CD14-positive monocyte (primary cell): Measurements from ENCODE around the gene LRCH1. TPM values are rescaled to one million over a fixed set of nuclear protein-coding genes. Genes with fewer than 3 reads are reported as not detected.

ENCODE experiments used
- DNase-seq, 3 donors: peaks; one replicate each; pipeline ENCODE4 v3.0.0-alpha.2; 2011 to 2022
- H2AFZ ChIP-seq: 2 replicates; pipeline ENCODE4 v1.6.0; 2012; ENCODE audit warnings: mild to moderate bottlenecking, low read depth, low read length, inconsistent platforms; ENCODE audit not compliant: insufficient read depth, poor library complexity, severe bottlenecking
- H3K27ac ChIP-seq, 2 donors: 1 replicate in 1 of 2; 2 replicates in 1 of 2; pipeline ENCODE4 v1.5.1; 2012 to 2013; ENCODE audit warnings: low read length in 2 of 2, control low read depth in 1 of 2, inconsistent platforms in 1 of 2, low read depth in 1 of 2, mild to moderate bottlenecking in 1 of 2
- H3K27me3 ChIP-seq, 2 donors: one replicate each; pipeline versions ENCODE4 v1.6.0 to v1.6.1; 2011 to 2013; ENCODE audit warnings: low read length in 2 of 2; ENCODE audit not compliant: control insufficient read depth in 2 of 2, insufficient read depth in 2 of 2
- H3K36me3 ChIP-seq, 2 donors: replicated peaks in 1 of 2; 1 replicate in 1 of 2; 2 replicates in 1 of 2; pipeline versions ENCODE4 v1.5.1 to v1.6.1; 2012 to 2013; ENCODE audit warnings: low read length in 2 of 2, control low read depth in 1 of 2, inconsistent platforms in 1 of 2, mild to moderate bottlenecking in 1 of 2; ENCODE audit not compliant: insufficient read depth in 2 of 2, control insufficient read depth in 1 of 2
- H3K4me1 ChIP-seq, 2 donors: 1 replicate in 1 of 2; 2 replicates in 1 of 2; pipeline versions ENCODE4 v1.5.1 to v1.6.1; 2012 to 2013; ENCODE audit warnings: low read length in 2 of 2, control low read depth in 1 of 2, inconsistent platforms in 1 of 2, mild to moderate bottlenecking in 1 of 2, moderate library complexity in 1 of 2; ENCODE audit not compliant: insufficient read depth in 2 of 2, control insufficient read depth in 1 of 2
- H3K4me2 ChIP-seq: replicated peaks from 2 replicates; pipeline ENCODE3; 2012; ENCODE audit warnings: low read length, moderate library complexity, mild to moderate bottlenecking; ENCODE audit not compliant: poor library complexity, severe bottlenecking; ENCODE audit errors: extremely low read depth
- H3K4me3 ChIP-seq, 3 experiments: fragments of 200-600 bp in 1 of 3; sonication (generic) in 1 of 3; replicated peaks in 1 of 3; 1 replicate in 2 of 3; 2 replicates in 1 of 3; pipeline ENCODE4 v1.5.1; 2011 to 2013; ENCODE audit warnings: low read length in 3 of 3, mild to moderate bottlenecking in 3 of 3, control low read depth in 2 of 3, low read depth in 2 of 3, inconsistent platforms in 1 of 3, moderate library complexity in 1 of 3
- H3K79me2 ChIP-seq: 2 replicates; pipeline ENCODE4 v1.6.0; 2012; ENCODE audit warnings: mild to moderate bottlenecking, control low read depth, inconsistent platforms, low read length, moderate library complexity; ENCODE audit not compliant: insufficient read depth
- H3K9ac ChIP-seq: 2 replicates; pipeline ENCODE4 v1.6.0; 2017; ENCODE audit warnings: low read length, mild to moderate bottlenecking; ENCODE audit not compliant: insufficient read depth, poor library complexity, severe bottlenecking
- H3K9me3 ChIP-seq, 2 donors: replicated peaks in 1 of 2; 1 replicate in 1 of 2; 2 replicates in 1 of 2; pipeline versions ENCODE4 v1.5.1 to v1.6.1; 2012 to 2013; ENCODE audit warnings: low read length in 2 of 2, control low read depth in 1 of 2; ENCODE audit not compliant: control insufficient read depth in 1 of 2, insufficient read depth in 1 of 2
- H4K20me1 ChIP-seq: 2 replicates; pipeline ENCODE4 v1.6.0; 2012; ENCODE audit warnings: mild to moderate bottlenecking, low read length, control low read depth, moderate library complexity; ENCODE audit not compliant: insufficient read depth
- H3K27ac Mint-ChIP-seq, 7 donors: one replicate each; pipeline ENCODE4 v1.8.0; 2020; ENCODE audit warnings: mild to moderate bottlenecking in 7 of 7, mixed read lengths in 7 of 7, moderate library complexity in 6 of 7, inconsistent platforms in 2 of 7
- H3K27me3 Mint-ChIP-seq, 3 donors: one replicate each; pipeline ENCODE4 v1.8.0; 2021 to 2022; ENCODE audit warnings: low read depth in 3 of 3, mild to moderate bottlenecking in 3 of 3, mixed read lengths in 3 of 3, moderate library complexity in 3 of 3, inconsistent platforms in 1 of 3
- H3K36me3 Mint-ChIP-seq, 2 donors: one replicate each; pipeline ENCODE4 v1.8.0; 2020; ENCODE audit warnings: mixed read lengths in 2 of 2, inconsistent platforms in 1 of 2, mild to moderate bottlenecking in 1 of 2
- H3K4me1 Mint-ChIP-seq: one replicate; pipeline ENCODE4 v1.8.0; 2020; ENCODE audit warnings: mild to moderate bottlenecking, mixed read lengths
- H3K4me3 Mint-ChIP-seq, 2 donors: one replicate each; pipeline ENCODE4 v1.8.0; 2020; ENCODE audit warnings: mild to moderate bottlenecking in 2 of 2, mixed read lengths in 2 of 2, moderate library complexity in 1 of 2
- H3K9me3 Mint-ChIP-seq, 7 donors: one replicate each; pipeline ENCODE4 v1.8.0; 2020 to 2022; ENCODE audit warnings: mixed read lengths in 7 of 7, mild to moderate bottlenecking in 6 of 7, moderate library complexity in 6 of 7, inconsistent platforms in 2 of 7
- CTCF ChIP-seq: fragments of 200-600 bp; IDR thresholded peaks from one replicate; pipeline ENCODE4 v1.8.0; 2022; ENCODE audit warnings: antibody characterized with exemption, mild to moderate bottlenecking
- WGBS: methylation state at CpG from one replicate; pipeline ENCODE4 v1.1.5; 2013; ENCODE audit warnings: missing lambda C conversion rate; ENCODE audit not compliant: insufficient coverage; 5-methylcytosine and 5-hydroxymethylcytosine counted together
- intact Hi-C, 2 donors: fragments of 100-400 bp; cut with micrococcal nuclease; formaldehyde crosslinking; loops; one replicate each; pipeline versions ENCODE4 v1.15.0 to v1.15.1; 2023
- polyA plus RNA-seq, 3 donors: library from polyadenylated mRNA; depleted of rRNA in 1 of 3; unstranded in 2 of 3; stranded (reverse) in 1 of 3; fragments of 300-500 nt in 2 of 3; fragments of >200 nt in 1 of 3; fragmentation: Illumina TruSeq in 2 of 3; gene quantifications; 1 replicate in 2 of 3; 2 replicates in 1 of 3; pipeline ENCODE4 v1.2.3, GENCODE V29; 2012 to 2021

Gene LRCH1
- polyA plus RNA-seq, 3 donors, result 0.88 to 7.1 (median 2.1) TPM

- Histone ChIP-seq H3K9ac (peak overlapping the region; percentile 68), H4K20me1 (peaks cover 40% of the 10 kb centered on the region), H3K4me1 (peaks cover 18 to 30% of the 10 kb centered on the region in 2 donors), H3K4me2 (peak overlapping the region; percentile 88), H3K9me3 (no peaks in the 10 kb centered on the region), H2AFZ (peak overlapping the region; percentile 91), H3K36me3 (no peaks in the 10 kb centered on the region), H3K27me3 (no peaks in the 10 kb centered on the region), H3K27ac (peak overlapping the region in 1 of 2 donors; percentile 28), H3K4me3 (peak overlapping the region; percentile 55 to 93 (median 83)), H3K79me2 (peaks cover 42% of the 10 kb centered on the region)
- peak overlapping the region; percentile 93 to 95 for H3K4me3 Mint-ChIP-seq
- WGBS, result 28% methylated on average over 10 of the region's 12 CpGs
- H3K9me3 Mint-ChIP-seq, result peaks cover 0 to 2% (median 0%) of the 10 kb centered on the region in 7 donors
- H3K27me3 Mint-ChIP-seq, result peaks cover 10 to 13% (median 10%) of the 10 kb centered on the region in 3 donors
- H3K4me1 Mint-ChIP-seq, result peaks cover 33% of the 10 kb centered on the region
- peak overlapping the region in 3 of 7 donors; percentile 30 to 60 (median 37) for H3K27ac Mint-ChIP-seq
- intact Hi-C loops, result loop anchor here (5.0 to 10.0 kb wide), 5 partner anchors 45 to 170 kb away; no protein-coding TSS in a partner anchor
- no peak for DNase-seq
- TF ChIP-seq CTCF, result no peak
- H3K36me3 Mint-ChIP-seq, result no peaks in the 10 kb centered on the region
These were observed 677 bp upstream of the LRCH1 start for GRCh38 chr13:46552303-46552682.

GRCh38 chr13:46553521-46553885 lies 533 bp downstream of the LRCH1 start:
- peaks cover 8 to 14% (median 10%) of the 10 kb centered on the region in 3 donors for H3K27me3 Mint-ChIP-seq
- H3K4me1 Mint-ChIP-seq, result peaks cover 38% of the 10 kb centered on the region
- peaks cover 0 to 2% (median 0%) of the 10 kb centered on the region in 7 donors for H3K9me3 Mint-ChIP-seq
- TF ChIP-seq CTCF, result no peak
- WGBS, result under 1% methylated on average over 34 of the region's 34 CpGs
- H3K4me3 ChIP-seq, result peak overlapping the region; percentile 55 to 93 (median 83)
- DNase-seq, result no peak
- peak overlapping the region; percentile 91 for H2AFZ ChIP-seq
- peak overlapping the region; percentile 93 to 95 for H3K4me3 Mint-ChIP-seq
- H3K9me3 ChIP-seq, result no peaks in the 10 kb centered on the region
- peak overlapping the region; percentile 43 to 84 (median 77) for H3K27ac Mint-ChIP-seq
- H3K79me2 ChIP-seq, result peaks cover 54% of the 10 kb centered on the region
- H4K20me1 ChIP-seq, result peaks cover 52% of the 10 kb centered on the region
- H3K27ac ChIP-seq, result peak overlapping the region; percentile 55 to 80
- intact Hi-C loops, result loop anchor here (5.0 to 10.0 kb wide), 5 partner anchors 44 to 169 kb away; no protein-coding TSS in a partner anchor
- peaks cover 18 to 30% of the 10 kb centered on the region in 2 donors for H3K4me1 ChIP-seq
- no peaks in the 10 kb centered on the region for H3K36me3 ChIP-seq
- H3K4me2 ChIP-seq, result peak overlapping the region; percentile 88
- no peaks in the 10 kb centered on the region for H3K27me3 ChIP-seq
- H3K9ac ChIP-seq, result peak overlapping the region; percentile 68
- H3K36me3 Mint-ChIP-seq, result no peaks in the 10 kb centered on the region
